WTC11 (cell line): Measurements from ENCODE around the gene PDE8B.

Source experiments
- FOXK1 ChIP-seq: sonication (generic); formaldehyde crosslinking; IDR thresholded peaks from 2 replicates; pipeline ENCODE4 v1.8.0; 2022; ENCODE audit warnings: mild to moderate bottlenecking, moderate library complexity, missing genetic modification reagents
- NR1H2 ChIP-seq: sonication (generic); formaldehyde crosslinking; IDR thresholded peaks from 2 replicates; pipeline ENCODE4 v1.9.0; 2021; ENCODE audit warnings: mild to moderate bottlenecking, moderate library complexity, missing genetic modification reagents
- TP53 ChIP-seq: sonication (generic); formaldehyde crosslinking; IDR thresholded peaks from 2 replicates; pipeline ENCODE4 v1.8.1; 2023; ENCODE audit warnings: mild to moderate bottlenecking, missing genetic modification reagents
- TF ChIP-seq, protein P1 (sequence below): fragments of 200-600 bp; IDR thresholded peaks from 2 replicates; pipeline ENCODE4 v1.8.0; 2022; ENCODE audit warnings: antibody characterized with exemption

GRCh38 chr5:77163453-77163852 lies 47.0 kb upstream of the PDE8B start:
- TF ChIP-seq, protein P1, sequence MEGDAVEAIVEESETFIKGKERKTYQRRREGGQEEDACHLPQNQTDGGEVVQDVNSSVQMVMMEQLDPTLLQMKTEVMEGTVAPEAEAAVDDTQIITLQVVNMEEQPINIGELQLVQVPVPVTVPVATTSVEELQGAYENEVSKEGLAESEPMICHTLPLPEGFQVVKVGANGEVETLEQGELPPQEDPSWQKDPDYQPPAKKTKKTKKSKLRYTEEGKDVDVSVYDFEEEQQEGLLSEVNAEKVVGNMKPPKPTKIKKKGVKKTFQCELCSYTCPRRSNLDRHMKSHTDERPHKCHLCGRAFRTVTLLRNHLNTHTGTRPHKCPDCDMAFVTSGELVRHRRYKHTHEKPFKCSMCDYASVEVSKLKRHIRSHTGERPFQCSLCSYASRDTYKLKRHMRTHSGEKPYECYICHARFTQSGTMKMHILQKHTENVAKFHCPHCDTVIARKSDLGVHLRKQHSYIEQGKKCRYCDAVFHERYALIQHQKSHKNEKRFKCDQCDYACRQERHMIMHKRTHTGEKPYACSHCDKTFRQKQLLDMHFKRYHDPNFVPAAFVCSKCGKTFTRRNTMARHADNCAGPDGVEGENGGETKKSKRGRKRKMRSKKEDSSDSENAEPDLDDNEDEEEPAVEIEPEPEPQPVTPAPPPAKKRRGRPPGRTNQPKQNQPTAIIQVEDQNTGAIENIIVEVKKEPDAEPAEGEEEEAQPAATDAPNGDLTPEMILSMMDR, result no peak
- TF ChIP-seq TP53, result no peak
- TF ChIP-seq NR1H2 (CRISPR knock-in tag), result no peak
- no peak for TF ChIP-seq FOXK1 (CRISPR knock-in tag)
